HepG2 (cell line): ENCODE measurements around the gene GPR33. TPM values are rescaled to one million over a fixed set of nuclear protein-coding genes. Genes with fewer than 3 reads are reported as not detected.

Experiments used
- CREBL2 ChIP-seq: sonication (generic); formaldehyde crosslinking; IDR thresholded peaks from 2 replicates; pipeline ENCODE4 v1.8.1; 2023; ENCODE audit warnings: missing genetic modification reagents, mild to moderate bottlenecking, borderline replicate concordance
- FUBP1 ChIP-seq: sonication (generic); formaldehyde crosslinking; IDR thresholded peaks from 2 replicates; pipeline ENCODE4 v1.5.1; 2020; ENCODE audit warnings: missing genetic modification reagents, mild to moderate bottlenecking, borderline replicate concordance
- GLI4 ChIP-seq: sonication (generic); formaldehyde crosslinking; IDR thresholded peaks from 2 replicates; pipeline ENCODE4 v1.5.1; 2020; ENCODE audit warnings: missing genetic modification reagents, mild to moderate bottlenecking, moderate library complexity, borderline replicate concordance
- MIER3 ChIP-seq: IDR thresholded peaks from 2 replicates; pipeline ENCODE4 v1.6.1; 2016; ENCODE audit warnings: missing compliant biosample characterization, borderline replicate concordance
- NCOA2 ChIP-seq: sonication (generic); formaldehyde crosslinking; IDR thresholded peaks from 2 replicates; pipeline ENCODE4 v1.8.0; 2022; ENCODE audit warnings: inconsistent platforms
- STAG1 ChIP-seq: sonication (generic); formaldehyde crosslinking; IDR thresholded peaks from 2 replicates; pipeline ENCODE4 v1.4.0; 2020; ENCODE audit warnings: missing genetic modification reagents
- ZBTB14 ChIP-seq: sonication (generic); formaldehyde crosslinking; IDR thresholded peaks from 2 replicates; pipeline ENCODE4 v1.4.0; 2020; ENCODE audit warnings: missing genetic modification reagents
- ZBTB26 ChIP-seq: IDR thresholded peaks from 2 replicates; pipeline ENCODE4 v1.6.1; 2016; ENCODE audit warnings: missing compliant biosample characterization, missing genetic modification reagents, borderline replicate concordance
- ZNF790 ChIP-seq: sonication (generic); formaldehyde crosslinking; IDR thresholded peaks from 2 replicates; pipeline ENCODE4 v1.8.0; 2022; ENCODE audit warnings: missing genetic modification reagents, mild to moderate bottlenecking, borderline replicate concordance
- polyA plus RNA-seq, 8 experiments: library from polyadenylated mRNA; depleted of rRNA in 3 of 8; stranded (reverse) in 7 of 8; unstranded in 1 of 8; fragments of >200 nt; fragmentation: Illumina TruSeq in 4 of 8; extraction: Trizol in 4 of 8; gene quantifications; 2 replicates each; pipeline versions ENCODE4 v1.2.1 to v1.2.3, GENCODE V29; 2011 to 2016; ENCODE audit warnings: low read depth in 4 of 8, missing spikeins in 1 of 8, mixed read lengths in 1 of 8; ENCODE audit not compliant: insufficient read depth in 1 of 8
- total RNA-seq, 5 experiments: library from RNA; depleted of rRNA; stranded (reverse); fragments of >200 nt; fragmentation: Illumina TruSeq; extraction: Trizol; gene quantifications; 2 replicates each; pipeline ENCODE4 v1.2.3, GENCODE V29; 2016; ENCODE audit warnings: low read depth in 1 of 5

GPR33 gene
- total and polyA plus RNA-seq, 2 of the 13 experiments (the other 11 are each of a cell fraction or from before 2014, with no cell fraction given) = not detected

- TF ChIP-seq ZBTB26 (no peak), ZBTB14 (CRISPR knock-in tag) (no peak), CREBL2 (CRISPR knock-in tag) (no peak), ZNF790 (CRISPR knock-in tag) (no peak), STAG1 (CRISPR knock-in tag) (no peak), FUBP1 (no peak), NCOA2 (CRISPR knock-in tag) (no peak), GLI4 (no peak), MIER3 (no peak)
Measured at GRCh38 chr14:31527087-31527486, 39.2 kb upstream of the GPR33 start (continued).
